H9 (cell line): ENCODE results near the gene NFIL3. TPM values are rescaled to one million over a fixed set of nuclear protein-coding genes. Genes with fewer than 3 reads are reported as not detected.

ENCODE experiments used
- DNase-seq: peaks from one replicate; pipeline ENCODE4 v3.0.0-alpha.2; 2017
- H2AFZ ChIP-seq: one replicate; pipeline ENCODE4 v1.6.1; 2013; ENCODE audit warnings: mild to moderate bottlenecking, low read length, control low read depth, moderate library complexity
- H2AK5ac ChIP-seq: 2 replicates; pipeline ENCODE4 v1.6.1; 2013; ENCODE audit warnings: low read length, control low read depth, mixed read lengths; ENCODE audit not compliant: insufficient read length
- H2BK120ac ChIP-seq: one replicate; pipeline ENCODE4 v1.6.1; 2013; ENCODE audit warnings: low read depth, mild to moderate bottlenecking, low read length, control low read depth, inconsistent platforms; ENCODE audit not compliant: poor library complexity, severe bottlenecking
- H2BK12ac ChIP-seq: 2 replicates; pipeline ENCODE4 v1.6.1; 2013; ENCODE audit warnings: low read length, control low read depth, mixed read lengths, low read depth; ENCODE audit not compliant: insufficient read length
- H2BK15ac ChIP-seq: 2 replicates; pipeline ENCODE4 v1.6.1; 2013; ENCODE audit warnings: low read depth, low read length, control low read depth
- H2BK20ac ChIP-seq: one replicate; pipeline ENCODE4 v1.6.1; 2013; ENCODE audit warnings: low read depth, mild to moderate bottlenecking, low read length, control low read depth, inconsistent platforms; ENCODE audit not compliant: poor library complexity, severe bottlenecking
- H2BK5ac ChIP-seq: 2 replicates; pipeline ENCODE4 v1.6.1; 2013; ENCODE audit warnings: low read length, control low read depth, mixed read lengths; ENCODE audit not compliant: insufficient read length
- H3K14ac ChIP-seq: 2 replicates; pipeline ENCODE4 v1.6.1; 2013; ENCODE audit warnings: low read length, control low read depth; ENCODE audit not compliant: insufficient read depth
- H3K18ac ChIP-seq: 2 replicates; pipeline ENCODE4 v1.6.1; 2013; ENCODE audit warnings: low read depth, mild to moderate bottlenecking, mixed read lengths, low read length, control low read depth; ENCODE audit not compliant: insufficient read length
- H3K23ac ChIP-seq: 2 replicates; pipeline ENCODE4 v1.6.1; 2013; ENCODE audit warnings: low read length, control low read depth, mixed read lengths, low read depth; ENCODE audit not compliant: insufficient read length
- H3K23me2 ChIP-seq: 2 replicates; pipeline ENCODE4 v1.6.1; 2013; ENCODE audit warnings: low read depth, mild to moderate bottlenecking, mixed read lengths, low read length, control low read depth; ENCODE audit not compliant: insufficient read length, poor library complexity, severe bottlenecking
- H3K27ac ChIP-seq: 2 replicates; pipeline ENCODE4 v1.5.1; 2013; ENCODE audit warnings: low read length, control low read depth, mixed read lengths, low read depth; ENCODE audit not compliant: insufficient read length
- H3K27me3 ChIP-seq: 2 replicates; pipeline ENCODE4 v1.6.1; 2013; ENCODE audit warnings: low read length, control low read depth, inconsistent platforms; ENCODE audit not compliant: insufficient read depth
- H3K4ac ChIP-seq: 2 replicates; pipeline ENCODE4 v1.6.1; 2013; ENCODE audit warnings: low read depth, mild to moderate bottlenecking, control low read depth, inconsistent platforms, low read length, moderate library complexity
- H3K4me1 ChIP-seq: 2 replicates; pipeline ENCODE4 v1.6.1; 2013; ENCODE audit warnings: low read length, control low read depth, inconsistent platforms; ENCODE audit not compliant: insufficient read depth
- H3K4me2 ChIP-seq: 2 replicates; pipeline ENCODE4 v1.6.1; 2013; ENCODE audit warnings: low read length, control low read depth, mixed read lengths; ENCODE audit not compliant: insufficient read length, insufficient read depth
- H3K56ac ChIP-seq: 2 replicates; pipeline ENCODE4 v1.6.1; 2013; ENCODE audit warnings: low read depth, mild to moderate bottlenecking, mixed read lengths, low read length, control low read depth; ENCODE audit not compliant: insufficient read length
- H3K79me1 ChIP-seq: 2 replicates; pipeline ENCODE4 v1.6.1; 2013; ENCODE audit warnings: low read depth, mild to moderate bottlenecking, moderate library complexity, low read length, control low read depth, inconsistent platforms; ENCODE audit not compliant: insufficient read depth, poor library complexity, severe bottlenecking
- H3K79me2 ChIP-seq: 2 replicates; pipeline ENCODE4 v1.6.1; 2013; ENCODE audit warnings: low read length, control low read depth, inconsistent platforms; ENCODE audit not compliant: insufficient read depth
- H3K9ac ChIP-seq: 2 replicates; pipeline ENCODE4 v1.6.1; 2013; ENCODE audit warnings: low read length, control low read depth, mixed read lengths; ENCODE audit not compliant: insufficient read length; ENCODE audit errors: extremely low read depth
- H3K9me3 ChIP-seq: one replicate; pipeline ENCODE4 v1.6.1; 2013; ENCODE audit warnings: low read depth, low read length, inconsistent platforms; ENCODE audit not compliant: control insufficient read depth
- H3T11ph ChIP-seq: one replicate; pipeline ENCODE4 v1.6.1; 2013; ENCODE audit warnings: mild to moderate bottlenecking, low read length, control low read depth, inconsistent platforms
- H4K20me1 ChIP-seq: one replicate; pipeline ENCODE4 v1.6.1; 2013; ENCODE audit not compliant: control insufficient read depth, insufficient read length, insufficient read depth
- H4K5ac ChIP-seq: 2 replicates; pipeline ENCODE4 v1.6.1; 2013; ENCODE audit warnings: low read depth, mild to moderate bottlenecking, mixed read lengths, low read length, control low read depth; ENCODE audit not compliant: insufficient read length
- H4K8ac ChIP-seq: replicated peaks from 2 replicates; pipeline ENCODE4 v1.6.1; 2013; ENCODE audit warnings: low read length, control low read depth, mixed read lengths, low read depth; ENCODE audit not compliant: insufficient read length
- H4K91ac ChIP-seq: 2 replicates; pipeline ENCODE4 v1.6.1; 2013; ENCODE audit warnings: low read depth, mild to moderate bottlenecking, moderate library complexity, mixed read lengths, low read length, control low read depth; ENCODE audit not compliant: insufficient read length
- H3K27ac Mint-ChIP-seq, 3 experiments: 2 replicates in 2 of 3; 3 replicates in 1 of 3; pipeline ENCODE4 v1.8.0; 2020 to 2021; ENCODE audit warnings: mixed read lengths in 3 of 3, mild to moderate bottlenecking in 1 of 3, moderate library complexity in 1 of 3
- H3K27me3 Mint-ChIP-seq: 2 replicates; pipeline ENCODE4 v1.8.0; 2021; ENCODE audit warnings: low read depth, mild to moderate bottlenecking, moderate library complexity, mixed read lengths
- H3K36me3 Mint-ChIP-seq, 3 experiments: 2 replicates in 2 of 3; 3 replicates in 1 of 3; pipeline ENCODE4 v1.8.0; 2020 to 2021; ENCODE audit warnings: low read depth in 3 of 3, mixed read lengths in 3 of 3; ENCODE audit not compliant: insufficient read depth in 1 of 3
- H3K4me1 Mint-ChIP-seq, 2 experiments: 2 replicates each; pipeline ENCODE4 v1.8.0; 2020; ENCODE audit warnings: mixed read lengths in 2 of 2
- H3K4me3 Mint-ChIP-seq, 2 experiments: 2 replicates in 1 of 2; 3 replicates in 1 of 2; pipeline ENCODE4 v1.8.0; 2020 to 2021; ENCODE audit warnings: mild to moderate bottlenecking in 2 of 2, mixed read lengths in 2 of 2, moderate library complexity in 1 of 2
- H3K9me3 Mint-ChIP-seq, 2 experiments: 2 replicates in 1 of 2; 3 replicates in 1 of 2; pipeline ENCODE4 v1.8.0; 2020; ENCODE audit warnings: mild to moderate bottlenecking in 2 of 2, mixed read lengths in 2 of 2, moderate library complexity in 1 of 2
- total RNA-seq: library from RNA; stranded (reverse); gene quantifications from 2 replicates; pipeline ENCODE4 v1.2.1, GENCODE V29; 2021
- TF ChIP-seq, protein P1 (sequence below): fragments of 200-600 bp; sonication (generic); conservative IDR thresholded peaks from 3 replicates; pipeline ENCODE4 v1.8.0; 2021; ENCODE audit warnings: antibody characterized with exemption, mild to moderate bottlenecking

NFIL3 gene
- total RNA-seq, 1 experiment from 2014 or later, result 8.4 TPM

GRCh38 chr9:91383577-91383976 is 40.1 kb downstream of the NFIL3 start:
- Histone ChIP-seq H3K27me3 (no peaks in the 10 kb centered on the region), H2BK20ac (no peak overlapping the region), H2BK120ac (no peak overlapping the region), H3K56ac (no peak overlapping the region), H3K79me2 (no peaks in the 10 kb centered on the region), H2AK5ac (no peak overlapping the region), H3K9ac (no peak overlapping the region), H3K18ac (no peak overlapping the region), H4K91ac (no peak overlapping the region), H2BK5ac (no peak overlapping the region), H3K4me1 (no peaks in the 10 kb centered on the region), H4K8ac (no peak overlapping the region), H3K27ac (no peak overlapping the region), H3K9me3 (no peaks in the 10 kb centered on the region), H3K14ac (no peak overlapping the region), H3K23me2 (no peaks in the 10 kb centered on the region), H2AFZ (no peak overlapping the region), H3K23ac (no peak overlapping the region), H3K4ac (no peak overlapping the region), H3T11ph (no peak overlapping the region), H3K4me2 (no peak overlapping the region), H2BK15ac (no peak overlapping the region), H4K20me1 (no peaks in the 10 kb centered on the region), H3K79me1 (no peaks in the 10 kb centered on the region), H2BK12ac (no peak overlapping the region), H4K5ac (no peak overlapping the region)
- DNase-seq, result no peak
- H3K27me3 Mint-ChIP-seq, result no peaks in the 10 kb centered on the region
- no peak overlapping the region for H3K4me3 Mint-ChIP-seq
- TF ChIP-seq, protein P1, sequence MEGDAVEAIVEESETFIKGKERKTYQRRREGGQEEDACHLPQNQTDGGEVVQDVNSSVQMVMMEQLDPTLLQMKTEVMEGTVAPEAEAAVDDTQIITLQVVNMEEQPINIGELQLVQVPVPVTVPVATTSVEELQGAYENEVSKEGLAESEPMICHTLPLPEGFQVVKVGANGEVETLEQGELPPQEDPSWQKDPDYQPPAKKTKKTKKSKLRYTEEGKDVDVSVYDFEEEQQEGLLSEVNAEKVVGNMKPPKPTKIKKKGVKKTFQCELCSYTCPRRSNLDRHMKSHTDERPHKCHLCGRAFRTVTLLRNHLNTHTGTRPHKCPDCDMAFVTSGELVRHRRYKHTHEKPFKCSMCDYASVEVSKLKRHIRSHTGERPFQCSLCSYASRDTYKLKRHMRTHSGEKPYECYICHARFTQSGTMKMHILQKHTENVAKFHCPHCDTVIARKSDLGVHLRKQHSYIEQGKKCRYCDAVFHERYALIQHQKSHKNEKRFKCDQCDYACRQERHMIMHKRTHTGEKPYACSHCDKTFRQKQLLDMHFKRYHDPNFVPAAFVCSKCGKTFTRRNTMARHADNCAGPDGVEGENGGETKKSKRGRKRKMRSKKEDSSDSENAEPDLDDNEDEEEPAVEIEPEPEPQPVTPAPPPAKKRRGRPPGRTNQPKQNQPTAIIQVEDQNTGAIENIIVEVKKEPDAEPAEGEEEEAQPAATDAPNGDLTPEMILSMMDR, result no peak
- peaks cover 0 to 6% (median 0%) of the 10 kb centered on the region in 3 experiments; a peak in 2 of 7 replicates for H3K36me3 Mint-ChIP-seq
- H3K9me3 Mint-ChIP-seq, result peaks cover 8 to 12% of the 10 kb centered on the region in 2 experiments; a peak in 4 of 5 replicates
- H3K27ac Mint-ChIP-seq, result no peak overlapping the region
- H3K4me1 Mint-ChIP-seq, result no peaks in the 10 kb centered on the region
